Fibroblast of the aortic adventitia (primary cell): ENCODE data around the gene ARHGDIG. TPM values are rescaled to one million over a fixed set of nuclear protein-coding genes. Genes with fewer than 3 reads are reported as not detected.

Experiments
- DNase-seq: peaks from one replicate; pipeline ENCODE4 v3.0.0-alpha.2; 2010; ENCODE audit warnings: low read depth
- H3K4me3 ChIP-seq: 2 replicates; pipeline ENCODE4 v1.5.1; 2011; ENCODE audit warnings: low read depth, mild to moderate bottlenecking, control low read depth, low read length, moderate library complexity
- CTCF ChIP-seq: IDR thresholded peaks from 2 replicates; pipeline ENCODE4 v1.5.1; 2011; ENCODE audit warnings: mild to moderate bottlenecking, low read length, control low read depth, inconsistent platforms; ENCODE audit not compliant: insufficient read depth
- total RNA-seq: library from RNA; depleted of rRNA; stranded (reverse); fragments of >200 nt; gene quantifications from 2 replicates; pipeline ENCODE4 v1.2.3, GENCODE V29; 2012; ENCODE audit warnings: low replicate concordance

The ARHGDIG gene
- total RNA-seq, 1 donor, result 1.6 TPM

DNA sequence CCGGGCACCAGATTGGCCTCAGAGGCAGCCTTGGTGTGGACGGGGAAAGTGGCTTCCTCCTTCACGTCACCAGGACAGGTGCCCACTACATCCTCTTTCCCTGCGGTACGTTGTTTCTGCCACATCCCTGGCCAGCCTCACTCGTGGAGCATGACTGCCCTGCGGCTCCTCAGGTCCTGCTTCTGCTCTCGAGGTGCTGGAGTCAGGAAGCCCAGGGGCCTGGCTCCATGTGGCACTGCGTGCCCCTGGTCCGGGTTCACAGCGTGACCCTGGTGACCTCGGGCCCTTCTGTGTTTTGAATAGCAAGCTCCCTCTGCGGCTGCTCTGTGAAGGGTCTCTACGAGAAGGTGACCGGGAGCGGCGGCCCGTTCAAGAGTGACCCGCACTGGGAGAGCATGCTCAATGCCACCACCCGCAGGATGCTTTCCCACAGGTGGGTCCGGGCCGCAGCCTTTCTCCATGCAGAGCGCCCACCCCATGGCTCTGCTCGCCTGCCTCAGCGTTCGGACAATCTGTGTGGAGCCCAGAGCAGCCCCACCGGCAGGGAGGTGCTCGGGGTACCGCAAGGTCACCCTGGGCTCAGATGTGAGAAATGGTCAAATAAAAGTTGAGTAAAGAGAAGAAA lies 18.2 kb upstream of the ARHGDIG start:
- H3K4me3 ChIP-seq, result no peak overlapping the region
- DNase-seq, result no peak
- TF ChIP-seq CTCF, result no peak

DNA sequence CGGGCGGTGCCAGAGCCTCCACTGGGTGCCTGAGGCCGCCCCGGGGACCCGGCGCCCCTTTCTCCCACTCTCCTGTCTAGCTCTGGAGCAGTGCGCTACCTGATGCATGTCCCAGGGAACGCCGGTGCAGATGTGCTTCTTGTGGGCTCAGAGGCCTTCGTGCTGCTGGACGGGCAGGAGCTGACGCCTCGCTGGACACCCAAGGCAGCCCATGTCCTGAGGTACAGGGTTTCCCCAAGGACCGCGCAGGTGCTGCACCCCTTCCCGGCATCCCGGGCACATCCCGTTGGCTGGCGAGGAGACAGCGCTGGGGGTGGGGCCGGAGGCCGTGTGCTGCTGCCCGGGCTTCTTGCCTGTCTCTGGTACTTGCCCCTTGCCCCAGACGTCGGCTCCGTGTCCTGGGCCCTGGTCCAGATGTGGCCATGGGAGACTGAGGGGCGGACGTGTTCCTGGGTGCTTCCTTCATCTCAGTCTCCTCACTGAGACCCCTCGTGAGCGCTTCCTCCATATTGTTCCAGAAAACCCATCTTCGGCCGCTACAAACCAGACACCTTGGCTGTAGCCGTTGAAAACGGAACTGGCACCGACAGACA lies 17.1 kb upstream of the ARHGDIG start:
- no peak overlapping the region for H3K4me3 ChIP-seq
- DNase-seq, result no peak
- TF ChIP-seq CTCF, result no peak

GRCh38 chr16:263944-264343 lies 16.4 kb upstream of the ARHGDIG start:
- H3K4me3 ChIP-seq, result no peak overlapping the region
- TF ChIP-seq CTCF, result no peak
- no peak for DNase-seq

DNA sequence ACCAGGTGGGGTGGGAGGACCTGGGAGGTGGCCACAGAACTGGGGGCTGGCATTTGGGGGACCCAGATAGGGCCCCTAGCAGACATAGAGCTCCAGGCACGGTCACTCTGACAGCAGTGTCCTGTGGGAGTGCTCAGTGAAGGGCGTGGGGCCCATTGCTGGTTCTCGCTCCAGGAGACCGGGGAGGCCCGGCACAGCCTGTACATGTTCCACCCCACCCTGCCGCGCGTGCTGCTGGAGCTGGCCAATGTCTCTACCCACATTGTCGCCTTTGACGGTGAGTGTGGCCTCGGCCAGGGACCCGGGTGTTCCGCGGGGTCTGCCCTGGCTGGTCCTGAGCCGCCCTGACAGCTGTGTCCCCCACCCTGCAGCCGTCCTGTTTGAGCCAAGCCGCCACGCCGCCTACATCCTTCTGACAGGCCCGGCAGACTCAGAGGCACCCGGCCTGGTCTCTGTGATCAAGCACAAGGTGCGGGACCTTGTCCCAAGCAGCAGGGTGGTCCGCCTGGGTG lies 15.9 kb upstream of the ARHGDIG start:
- H3K4me3 ChIP-seq, result no peak overlapping the region
- no peak for TF ChIP-seq CTCF
- no peak for DNase-seq

DNA sequence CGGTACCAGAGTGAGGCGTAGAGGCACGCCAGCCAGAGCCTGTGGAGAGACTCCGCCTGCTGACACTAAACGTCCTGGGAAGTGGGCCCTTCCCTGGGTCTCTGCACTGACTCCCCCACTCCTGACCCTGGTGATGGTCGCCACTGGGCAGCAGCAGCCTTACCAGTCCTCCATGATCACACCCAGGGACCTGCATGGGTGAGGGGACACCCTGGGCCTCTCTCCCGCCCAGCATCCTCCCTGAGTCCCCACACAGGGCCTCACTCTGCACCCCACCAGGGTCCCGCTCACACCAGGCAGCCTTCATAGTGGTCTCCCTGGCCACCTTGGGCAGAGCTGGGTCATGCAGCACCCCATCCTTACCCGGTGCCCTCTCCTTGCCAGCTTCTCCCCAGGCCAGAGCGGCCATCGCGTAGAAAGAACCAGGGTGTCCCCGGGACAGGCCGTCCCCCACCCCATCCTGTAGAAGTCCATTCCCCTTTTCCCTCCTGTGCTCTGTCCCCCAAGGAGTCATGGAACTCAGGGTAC lies 15.3 kb upstream of the ARHGDIG start:
- no peak for TF ChIP-seq CTCF
- no peak overlapping the region for H3K4me3 ChIP-seq
- no peak for DNase-seq

GRCh38 chr16:265711-266110 lies 14.7 kb upstream of the ARHGDIG start:
- no peak for DNase-seq
- TF ChIP-seq CTCF, result no peak
- H3K4me3 ChIP-seq, result no peak overlapping the region
